ENCODE data around the gene PWWP2A.

Gene PWWP2A

GRCh38 chr5:160129841-160130240 lies 10.6 kb upstream of the PWWP2A start:
- no peak for DNase-seq (ENCODE audit: low spot score)

GRCh38 chr5:160128632-160129031 lies 9.4 kb upstream of the PWWP2A start:
- DNase-seq (ENCODE audit: low spot score) = no peak

- DNase-seq (ENCODE audit: low spot score) = no peak
Observed at GRCh38 chr5:160119905-160120266, 636 bp upstream of the PWWP2A start.

- peak; percentile 19 for DNase-seq (ENCODE audit: low spot score)
Observed at GRCh38 chr5:160118349-160119141, 705 bp downstream of the PWWP2A start.

- DNase-seq (ENCODE audit: low spot score) = no peak
Observed at GRCh38 chr5:160116991-160117390, 2.3 kb downstream of the PWWP2A start.

- DNase-seq (ENCODE audit: low spot score) = no peak
Observed at GRCh38 chr5:160108124-160108523, 11.1 kb downstream of the PWWP2A start.

- no peak for DNase-seq (ENCODE audit: low spot score)
Observed at GRCh38 chr5:160105686-160106360, 13.4 kb downstream of the PWWP2A start.

- DNase-seq (ENCODE audit: low spot score) = no peak
Observed at GRCh38 chr5:160097991-160098390, 21.3 kb downstream of the PWWP2A start.

- no peak for DNase-seq (ENCODE audit: low spot score)
Observed at GRCh38 chr5:160096178-160096577, 23.1 kb downstream of the PWWP2A start.

GRCh38 chr5:160092960-160093707 lies 26.1 kb downstream of the PWWP2A start:
- no peak for DNase-seq (ENCODE audit: low spot score)

- no peak for DNase-seq (ENCODE audit: low spot score)
Observed at GRCh38 chr5:160092514-160092913, 26.7 kb downstream of the PWWP2A start.

- no peak for DNase-seq (ENCODE audit: low spot score)
Observed at GRCh38 chr5:160090059-160090458, 29.2 kb downstream of the PWWP2A start.

- DNase-seq (ENCODE audit: low spot score) = no peak
Observed at GRCh38 chr5:160089531-160089930, 29.7 kb downstream of the PWWP2A start.

GRCh38 chr5:160088805-160089204 lies 30.4 kb downstream of the PWWP2A start:
- no peak for DNase-seq (ENCODE audit: low spot score)

GRCh38 chr5:160087199-160087598 lies 32.1 kb downstream of the PWWP2A start:
- no peak for DNase-seq (ENCODE audit: low spot score)

GRCh38 chr5:160084144-160084543 lies 35.1 kb downstream of the PWWP2A start:
- no peak for DNase-seq (ENCODE audit: low spot score)

- DNase-seq (ENCODE audit: low spot score) = peak; percentile 60
Observed at GRCh38 chr5:160083501-160083900, 35.7 kb downstream of the PWWP2A start.

- peak; percentile 75 for DNase-seq (ENCODE audit: low spot score)
Observed at GRCh38 chr5:160082614-160083500, 36.4 kb downstream of the PWWP2A start.

GRCh38 chr5:160081495-160081894 lies 37.8 kb downstream of the PWWP2A start:
- no peak for DNase-seq (ENCODE audit: low spot score)

- DNase-seq (ENCODE audit: low spot score) = no peak
Observed at GRCh38 chr5:160079753-160080152, 39.5 kb downstream of the PWWP2A start.

- DNase-seq (ENCODE audit: low spot score) = no peak
Observed at GRCh38 chr5:160076997-160077396, 42.3 kb downstream of the PWWP2A start.

GRCh38 chr5:160075073-160075472 lies 44.2 kb downstream of the PWWP2A start:
- DNase-seq (ENCODE audit: low spot score) = no peak

All from RKO (cell line).